Mesendoderm (in vitro differentiated cells): ENCODE data around the gene SIGLEC12.

Experiments used
- DNase-seq: peaks from one replicate; pipeline ENCODE4 v3.0.0; 2013
- H2AK5ac ChIP-seq: 2 replicates; pipeline ENCODE4 v1.6.1; 2013; ENCODE audit warnings: low read length, inconsistent platforms
- H2BK120ac ChIP-seq: 2 replicates; pipeline ENCODE4 v1.6.1; 2013; ENCODE audit warnings: low read depth, mild to moderate bottlenecking, low read length, moderate library complexity, mixed read lengths
- H2BK15ac ChIP-seq: replicated peaks from 2 replicates; pipeline ENCODE4 v1.6.1; 2013; ENCODE audit warnings: low read depth, mild to moderate bottlenecking, moderate library complexity
- H2BK5ac ChIP-seq: 2 replicates; pipeline ENCODE4 v1.6.1; 2013; ENCODE audit warnings: low read length, inconsistent platforms
- H3K18ac ChIP-seq: 2 replicates; pipeline ENCODE4 v1.6.1; 2013; ENCODE audit warnings: mild to moderate bottlenecking, low read length, mixed read lengths
- H3K23ac ChIP-seq: one replicate; pipeline ENCODE4 v1.6.1; 2013; ENCODE audit warnings: low read length
- H3K27ac ChIP-seq: 2 replicates; pipeline ENCODE4 v1.5.1; 2013; ENCODE audit warnings: low read depth, mild to moderate bottlenecking, inconsistent platforms, low read length, moderate library complexity
- H3K27me3 ChIP-seq: 2 replicates; pipeline ENCODE4 v1.6.1; 2013; ENCODE audit warnings: low read length, control low read depth, mild to moderate bottlenecking, inconsistent platforms; ENCODE audit not compliant: insufficient read depth, poor library complexity
- H3K36me3 ChIP-seq: 2 replicates; pipeline ENCODE4 v1.6.1; 2013; ENCODE audit warnings: low read length, inconsistent platforms; ENCODE audit not compliant: control insufficient read depth, insufficient read depth
- H3K4ac ChIP-seq: one replicate; pipeline ENCODE4 v1.6.1; 2013; ENCODE audit warnings: low read depth, mild to moderate bottlenecking, low read length, moderate library complexity
- H3K4me1 ChIP-seq: 2 replicates; pipeline ENCODE4 v1.6.1; 2013; ENCODE audit warnings: low read depth, low read length, inconsistent platforms; ENCODE audit not compliant: control insufficient read depth
- H3K4me2 ChIP-seq: 2 replicates; pipeline ENCODE4 v1.6.1; 2013; ENCODE audit warnings: low read length
- H3K4me3 ChIP-seq: 2 replicates; pipeline ENCODE4 v1.5.1; 2013; ENCODE audit warnings: mild to moderate bottlenecking, low read length
- H3K56ac ChIP-seq: one replicate; pipeline ENCODE4 v1.6.1; 2013; ENCODE audit warnings: low read length
- H3K79me1 ChIP-seq: 2 replicates; pipeline ENCODE4 v1.6.1; 2013; ENCODE audit warnings: low read length, inconsistent platforms
- H3K79me2 ChIP-seq: 2 replicates; pipeline ENCODE4 v1.6.1; 2013; ENCODE audit warnings: mild to moderate bottlenecking, low read length; ENCODE audit not compliant: control insufficient read depth, insufficient read depth
- H3K9ac ChIP-seq: 2 replicates; pipeline ENCODE4 v1.6.1; 2013; ENCODE audit warnings: low read length, inconsistent platforms
- H4K5ac ChIP-seq: one replicate; pipeline ENCODE4 v1.6.1; 2013; ENCODE audit warnings: low read length
- H4K8ac ChIP-seq: one replicate; pipeline ENCODE4 v1.6.1; 2013; ENCODE audit warnings: low read depth, mild to moderate bottlenecking, control low read depth, low read length, moderate library complexity
- WGBS: extraction: QIAGEN DNeasy Blood & Tissue Kit; methylation state at CpG from one replicate; pipeline ENCODE4 v1.1.7; 2013; ENCODE audit warnings: low lambda C conversion rate, missing lambda C conversion rate; ENCODE audit not compliant: insufficient coverage; ENCODE audit errors: extremely low coverage; 5-methylcytosine and 5-hydroxymethylcytosine counted together

Gene SIGLEC12

GRCh38 chr19:51457351-51458013, 44.1 kb downstream of the SIGLEC12 start:
- Histone ChIP-seq H3K9ac (no peak overlapping the region), H3K18ac (no peak overlapping the region), H2BK5ac (no peak overlapping the region), H2BK120ac (no peak overlapping the region), H3K4me1 (no peaks in the 10 kb centered on the region), H3K27me3 (no peaks in the 10 kb centered on the region), H3K4me2 (no peak overlapping the region), H3K56ac (no peak overlapping the region), H3K79me2 (no peaks in the 10 kb centered on the region), H4K5ac (no peak overlapping the region), H3K4ac (no peak overlapping the region), H3K4me3 (no peak overlapping the region), H3K79me1 (no peaks in the 10 kb centered on the region), H2AK5ac (no peak overlapping the region), H4K8ac (no peak overlapping the region), H3K23ac (no peak overlapping the region), H3K36me3 (no peaks in the 10 kb centered on the region), H2BK15ac (no peak overlapping the region), H3K27ac (no peak overlapping the region)
- DNase-seq = no peak
- no CpG with 5 or more reads among the region's 11 CpGs for WGBS

- DNase-seq = no peak
- H3K79me1 ChIP-seq = no peaks in the 10 kb centered on the region
- H2BK5ac ChIP-seq = no peak overlapping the region
- no peak overlapping the region for H3K18ac ChIP-seq
- no peak overlapping the region for H2AK5ac ChIP-seq
- H3K79me2 ChIP-seq = no peaks in the 10 kb centered on the region
- H3K4me1 ChIP-seq = no peaks in the 10 kb centered on the region
- no peak overlapping the region for H3K4me3 ChIP-seq
- no peak overlapping the region for H3K56ac ChIP-seq
- H3K27ac ChIP-seq = no peak overlapping the region
- no peak overlapping the region for H3K4me2 ChIP-seq
- H3K27me3 ChIP-seq = no peaks in the 10 kb centered on the region
- no peak overlapping the region for H4K8ac ChIP-seq
- WGBS = no CpG with 5 or more reads among the region's 11 CpGs
- H3K4ac ChIP-seq = no peak overlapping the region
- no peak overlapping the region for H4K5ac ChIP-seq
- H3K23ac ChIP-seq = no peak overlapping the region
- no peak overlapping the region for H2BK120ac ChIP-seq
- no peak overlapping the region for H2BK15ac ChIP-seq
- H3K36me3 ChIP-seq = no peaks in the 10 kb centered on the region
- no peak overlapping the region for H3K9ac ChIP-seq
Observed at GRCh38 chr19:51456541-51457290, 44.9 kb downstream of the SIGLEC12 start.

GRCh38 chr19:51450730-51451307, 50.8 kb downstream of the SIGLEC12 start:
- no CpG with 5 or more reads among the region's 5 CpGs for WGBS

GRCh38 chr19:51448411-51449016, 53.1 kb downstream of the SIGLEC12 start:
- whole genome bisulfite sequencing = no CpG with 5 or more reads among the region's 13 CpGs
- no peak for DNase-seq
- H3K9ac ChIP-seq = no peak overlapping the region

More at GRCh38 chr19:51450730-51451307, 50.8 kb downstream of the SIGLEC12 start:
- no peak overlapping the region for H3K9ac ChIP-seq
- H3K4ac ChIP-seq = no peak overlapping the region
- no peak overlapping the region for H4K5ac ChIP-seq
- no peaks in the 10 kb centered on the region for H3K36me3 ChIP-seq
- H3K23ac ChIP-seq = no peak overlapping the region
- no peak overlapping the region for H3K18ac ChIP-seq
- H3K27me3 ChIP-seq = no peaks in the 10 kb centered on the region
- no peak overlapping the region for H3K4me2 ChIP-seq
- H3K79me2 ChIP-seq = no peaks in the 10 kb centered on the region
- H3K4me3 ChIP-seq = no peak overlapping the region
- H4K8ac ChIP-seq = no peak overlapping the region
- no peak overlapping the region for H2BK5ac ChIP-seq
- no peak overlapping the region for H2BK15ac ChIP-seq
- DNase-seq = no peak
- H3K56ac ChIP-seq = no peak overlapping the region
- H3K27ac ChIP-seq = no peak overlapping the region
- no peaks in the 10 kb centered on the region for H3K4me1 ChIP-seq
- H3K79me1 ChIP-seq = no peaks in the 10 kb centered on the region
- H2BK120ac ChIP-seq = no peak overlapping the region
- H2AK5ac ChIP-seq = no peak overlapping the region

GRCh38 chr19:51448011-51448410, 53.6 kb downstream of the SIGLEC12 start:
- Histone ChIP-seq H3K79me1 (no peaks in the 10 kb centered on the region), H3K4me3 (no peak overlapping the region), H2BK120ac (no peak overlapping the region), H3K4ac (no peak overlapping the region), H2AK5ac (no peak overlapping the region), H3K79me2 (no peaks in the 10 kb centered on the region), H4K8ac (no peak overlapping the region), H2BK5ac (no peak overlapping the region), H3K27ac (no peak overlapping the region), H3K4me1 (no peaks in the 10 kb centered on the region), H3K56ac (no peak overlapping the region), H4K5ac (no peak overlapping the region), H3K18ac (no peak overlapping the region), H2BK15ac (no peak overlapping the region), H3K9ac (no peak overlapping the region), H3K36me3 (no peaks in the 10 kb centered on the region), H3K23ac (no peak overlapping the region), H3K4me2 (no peak overlapping the region), H3K27me3 (no peaks in the 10 kb centered on the region)
- no peak for DNase-seq
- WGBS = no CpG with 5 or more reads among the region's 7 CpGs

More at GRCh38 chr19:51448411-51449016, 53.1 kb downstream of the SIGLEC12 start:
- Histone ChIP-seq H3K27me3 (no peaks in the 10 kb centered on the region), H2BK15ac (no peak overlapping the region), H3K4me3 (no peak overlapping the region), H4K5ac (no peak overlapping the region), H3K4ac (no peak overlapping the region), H3K36me3 (no peaks in the 10 kb centered on the region), H3K4me2 (no peak overlapping the region), H4K8ac (no peak overlapping the region), H2BK5ac (no peak overlapping the region), H3K27ac (no peak overlapping the region), H3K79me1 (no peaks in the 10 kb centered on the region), H3K56ac (no peak overlapping the region), H3K4me1 (no peaks in the 10 kb centered on the region), H3K18ac (no peak overlapping the region), H3K23ac (no peak overlapping the region), H2AK5ac (no peak overlapping the region), H2BK120ac (no peak overlapping the region), H3K79me2 (no peaks in the 10 kb centered on the region)
